ENCODE results near the gene BNIP2. TPM values are rescaled to one million over a fixed set of nuclear protein-coding genes. Genes with fewer than 3 reads are reported as not detected.

BNIP2 gene
- total and polyA plus RNA-seq, 2 of the 13 experiments (the other 11 are each of a cell fraction or from before 2014, with no cell fraction given), result 17.4 to 57.6 TPM

DNA sequence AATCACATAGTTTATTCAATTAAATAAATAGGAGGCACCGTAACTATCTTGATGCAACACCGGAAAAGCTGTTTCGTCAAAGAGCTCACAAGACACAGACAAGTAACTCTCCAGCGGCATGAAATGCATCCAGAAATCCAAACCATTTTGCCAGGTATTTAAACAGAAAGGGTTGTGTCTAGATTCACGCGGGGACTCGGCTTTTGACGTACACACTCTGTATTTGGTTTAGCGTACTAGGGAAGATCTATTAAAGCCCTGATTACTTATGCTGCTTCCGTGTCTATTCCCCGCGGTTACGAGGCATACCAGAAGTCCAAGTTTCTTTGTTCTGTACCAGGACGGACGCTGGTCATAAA lies 718 bp downstream of the BNIP2 start:
- H3K27ac ChIP-seq (ENCODE audit: extremely low read length, insufficient read depth, low read length), result peak overlapping the region; percentile 98
- ChIA-PET CTCF (ENCODE audit: low intra/inter-chr PET ratio, low total read pairs) (no interaction called here), POLR2A (interaction anchor here (1.0 to 2.5 kb wide), 5 partner anchors 8 to 94 kb away, joined by 3 to 17 read pairs (median 5); partner anchors contain the start of genes GCNT3 and GTF2A2)
- H3K4me2 ChIP-seq (ENCODE audit: low read depth, low read length), result peak overlapping the region; percentile 93
- H3K27me3 ChIP-seq (ENCODE audit: control insufficient read depth in 1 of 2, insufficient read depth in 2 of 2, low read length in 2 of 2), result no peaks in the 10 kb centered on the region; a peak in 2 of 5 replicates
- peaks cover 2 to 7% of the 10 kb centered on the region in 2 experiments; a peak in 3 of 5 replicates for H3K36me3 ChIP-seq (replicated peaks in 1 of 2; ENCODE audit: control insufficient read depth in 1 of 2, insufficient read depth in 2 of 2, low read length in 2 of 2)
- H3K79me2 ChIP-seq (ENCODE audit: insufficient read depth, low read length), result peaks cover 52% of the 10 kb centered on the region
- peaks cover 33% of the 10 kb centered on the region for H4K20me1 ChIP-seq (ENCODE audit: insufficient read depth, low read length)
- ATAC-seq, result peak; percentile 50
- no peaks in the 10 kb centered on the region for H3K9me3 ChIP-seq (ENCODE audit: low read length)
- BruUV-seq (replicated peaks), result no TSS peak
- in situ Hi-C loops (cut with HindIII; ENCODE audit: extremely low pct_ligation_motif_present, low pct_unique_long_range_greater_than_20kb), result loop anchor here (25.0 kb wide), 1 partner anchor 774 kb away; no protein-coding TSS in a partner anchor
- H2AFZ ChIP-seq (ENCODE audit: low read length), result no peak overlapping the region
- DNase-seq (ENCODE audit: low spot score), result peak; percentile 42
- H3K4me3 ChIP-seq (replicated peaks in 1 of 3; ENCODE audit: insufficient read depth in 1 of 3, low read depth in 2 of 3, low read length in 3 of 3), result peak overlapping the region; percentile 79 to 98 (median 94)
- 2% methylated on average over 15 of the region's 15 CpGs for WGBS (ENCODE audit: low lambda C conversion rate)
- H3K9ac ChIP-seq (ENCODE audit: insufficient read depth, low read depth, low read length), result peak overlapping the region; percentile 97
- TF ChIP-seq ZNF564 (CRISPR knock-in tag; IDR thresholded peaks at IDR 0.05), result no peak
- TF ChIP-seq ZNF124 (CRISPR knock-in tag; IDR thresholded peaks at IDR 0.05), result 0 out of 2 replicates have a peak, but pooled peaks have one; percentile 3
- TF ChIP-seq NAIF1 (CRISPR knock-in tag; IDR thresholded peaks at IDR 0.05; ENCODE audit: borderline replicate concordance), result 0 out of 2 replicates have a peak, but pooled peaks have one; percentile 1
- TF ChIP-seq ZNF761 (CRISPR knock-in tag; conservative IDR thresholded peaks at IDR 0.05), result 0 out of 2 replicates have a peak, but pooled peaks have one; percentile 11
- TF ChIP-seq ZFP41 (CRISPR knock-in tag; IDR thresholded peaks at IDR 0.05; ENCODE audit: borderline replicate concordance), result 0 out of 2 replicates have a peak, but pooled peaks have one; percentile 1
- peak; percentile 18; the same call in 1 of the 2 replicates for TF ChIP-seq CEBPG (CRISPR knock-in tag; IDR thresholded peaks at IDR 0.05)
- no peak for TF ChIP-seq SCMH1 (CRISPR knock-in tag; IDR thresholded peaks at IDR 0.05; ENCODE audit: borderline replicate concordance)
- TF ChIP-seq CC2D1A (CRISPR knock-in tag; IDR thresholded peaks at IDR 0.05), result no peak
- TF ChIP-seq, protein P1, sequence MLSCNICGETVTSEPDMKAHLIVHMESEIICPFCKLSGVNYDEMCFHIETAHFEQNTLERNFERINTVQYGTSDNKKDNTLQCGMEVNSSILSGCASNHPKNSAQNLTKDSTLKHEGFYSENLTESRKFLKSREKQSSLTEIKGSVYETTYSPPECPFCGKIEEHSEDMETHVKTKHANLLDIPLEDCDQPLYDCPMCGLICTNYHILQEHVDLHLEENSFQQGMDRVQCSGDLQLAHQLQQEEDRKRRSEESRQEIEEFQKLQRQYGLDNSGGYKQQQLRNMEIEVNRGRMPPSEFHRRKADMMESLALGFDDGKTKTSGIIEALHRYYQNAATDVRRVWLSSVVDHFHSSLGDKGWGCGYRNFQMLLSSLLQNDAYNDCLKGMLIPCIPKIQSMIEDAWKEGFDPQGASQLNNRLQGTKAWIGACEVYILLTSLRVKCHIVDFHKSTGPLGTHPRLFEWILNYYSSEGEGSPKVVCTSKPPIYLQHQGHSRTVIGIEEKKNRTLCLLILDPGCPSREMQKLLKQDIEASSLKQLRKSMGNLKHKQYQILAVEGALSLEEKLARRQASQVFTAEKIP (CRISPR knock-in tag; IDR thresholded peaks at IDR 0.05; ENCODE audit: borderline replicate concordance), result no peak
- no peak for TF ChIP-seq ETV5 (CRISPR knock-in tag; IDR thresholded peaks at IDR 0.05; ENCODE audit: borderline replicate concordance)
- TF ChIP-seq RARA (CRISPR knock-in tag; IDR thresholded peaks at IDR 0.05), result no peak
- TF ChIP-seq GABPA (IDR thresholded peaks at IDR 0.05; ENCODE audit: low read depth, low read length), result no peak
- TF ChIP-seq GABPA (CRISPR knock-in tag; IDR thresholded peaks at IDR 0.05; ENCODE audit: low read depth), result 0 out of 2 replicates have a peak, but pooled peaks have one; percentile 7
- TF ChIP-seq, protein P2, sequence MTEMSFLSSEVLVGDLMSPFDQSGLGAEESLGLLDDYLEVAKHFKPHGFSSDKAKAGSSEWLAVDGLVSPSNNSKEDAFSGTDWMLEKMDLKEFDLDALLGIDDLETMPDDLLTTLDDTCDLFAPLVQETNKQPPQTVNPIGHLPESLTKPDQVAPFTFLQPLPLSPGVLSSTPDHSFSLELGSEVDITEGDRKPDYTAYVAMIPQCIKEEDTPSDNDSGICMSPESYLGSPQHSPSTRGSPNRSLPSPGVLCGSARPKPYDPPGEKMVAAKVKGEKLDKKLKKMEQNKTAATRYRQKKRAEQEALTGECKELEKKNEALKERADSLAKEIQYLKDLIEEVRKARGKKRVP (CRISPR knock-in tag; IDR thresholded peaks at IDR 0.05), result peak in 1 of 2 experiments; percentile 50; a peak in 1 of 4 replicates
- TF ChIP-seq ZFAT (CRISPR knock-in tag; conservative IDR thresholded peaks at IDR 0.05), result peak; percentile 79
- no peak for TF ChIP-seq JARID2 (CRISPR knock-in tag; IDR thresholded peaks at IDR 0.05; ENCODE audit: insufficient replicate concordance)
- TF ChIP-seq ZFYVE20 (CRISPR knock-in tag; IDR thresholded peaks at IDR 0.05; ENCODE audit: borderline replicate concordance, low read depth), result no peak
- intact Hi-C loops (cut with micrococcal nuclease; ENCODE audit: unreplicated experiment), result loop anchor here (2.0 kb wide), 1 partner anchor 790 kb away; the partner anchor contains the start of gene ICE2
- H3K4me1 ChIP-seq (ENCODE audit: insufficient read depth, low read length), result peaks cover 53% of the 10 kb centered on the region
- no peak for FAIRE-seq
